Neural progenitor cell (in vitro differentiated cells): Measurements from ENCODE around the gene FAM53C. TPM values are rescaled to one million over a fixed set of nuclear protein-coding genes. Genes with fewer than 3 reads are reported as not detected.

ENCODE experiments used
- DNase-seq: peaks from one replicate; pipeline ENCODE4 v3.0.0-alpha.2; 2016; ENCODE audit warnings: low spot score
- H2AFZ ChIP-seq: fragments of 200-600 bp; sonication (generic); replicated peaks from 2 replicates; pipeline ENCODE4 v1.6.1; 2016; ENCODE audit warnings: antibody characterized with exemption
- H3F3A ChIP-seq: fragments of 200-600 bp; sonication (generic); 2 replicates; pipeline ENCODE4 v1.6.1; 2016; ENCODE audit warnings: antibody characterized with exemption, low read depth
- H3K27ac ChIP-seq: fragments of 200-600 bp; sonication (generic); 2 replicates; pipeline ENCODE4 v1.5.1; 2016; ENCODE audit warnings: mild to moderate bottlenecking
- H3K27me3 ChIP-seq: fragments of 200-600 bp; sonication (generic); 2 replicates; pipeline ENCODE4 v1.6.1; 2016; ENCODE audit warnings: mild to moderate bottlenecking, moderate library complexity
- H3K36me3 ChIP-seq: fragments of 200-600 bp; sonication (generic); 2 replicates; pipeline ENCODE4 v1.5.1; 2016
- H3K4me1 ChIP-seq: fragments of 200-600 bp; sonication (generic); 2 replicates; pipeline ENCODE4 v1.6.1; 2016; ENCODE audit warnings: mixed run types
- H3K4me2 ChIP-seq: fragments of 200-600 bp; sonication (generic); 2 replicates; pipeline ENCODE4 v1.6.1; 2016
- H3K4me3 ChIP-seq: fragments of 200-600 bp; sonication (generic); 2 replicates; pipeline ENCODE4 v1.5.1; 2016
- H3K79me2 ChIP-seq: fragments of 200-600 bp; sonication (generic); 2 replicates; pipeline ENCODE4 v1.6.1; 2016; ENCODE audit warnings: low read depth
- H3K9ac ChIP-seq: fragments of 200-600 bp; sonication (generic); 2 replicates; pipeline ENCODE4 v1.6.1; 2016
- H3K9me3 ChIP-seq: fragments of 200-600 bp; sonication (generic); 2 replicates; pipeline ENCODE4 v1.5.1; 2016; ENCODE audit warnings: low read depth
- H4K20me1 ChIP-seq: fragments of 200-600 bp; sonication (generic); 2 replicates; pipeline ENCODE4 v1.6.1; 2016; ENCODE audit warnings: low read depth
- H3K27ac Mint-ChIP-seq: 3 replicates; pipeline ENCODE4 v1.8.0; 2021; ENCODE audit warnings: mixed read lengths
- H3K27me3 Mint-ChIP-seq: 2 replicates; pipeline ENCODE4 v1.8.0; 2022; ENCODE audit warnings: low read depth, mild to moderate bottlenecking, inconsistent platforms, moderate library complexity, mixed read lengths; ENCODE audit not compliant: insufficient read depth
- H3K36me3 Mint-ChIP-seq: 3 replicates; pipeline ENCODE4 v1.8.0; 2021; ENCODE audit warnings: mixed read lengths
- H3K4me1 Mint-ChIP-seq: 3 replicates; pipeline ENCODE4 v1.8.0; 2021; ENCODE audit warnings: mixed read lengths
- H3K4me3 Mint-ChIP-seq: 3 replicates; pipeline ENCODE4 v1.8.0; 2021; ENCODE audit warnings: mild to moderate bottlenecking, moderate library complexity, mixed read lengths
- H3K9me3 Mint-ChIP-seq: 3 replicates; pipeline ENCODE4 v1.8.0; 2020; ENCODE audit warnings: mixed read lengths
- CTCF ChIP-seq: fragments of 200-600 bp; sonication (generic); IDR thresholded peaks from 2 replicates; pipeline ENCODE4 v1.5.1; 2017; ENCODE audit warnings: antibody characterized with exemption, mild to moderate bottlenecking
- EZH2 ChIP-seq: fragments of 200-600 bp; sonication (generic); IDR thresholded peaks from 2 replicates; pipeline ENCODE4 v1.6.1; 2017; ENCODE audit warnings: antibody characterized with exemption, mild to moderate bottlenecking, moderate library complexity
- EZH2phosphoT487 ChIP-seq: fragments of 200-600 bp; sonication (generic); IDR thresholded peaks from 2 replicates; pipeline ENCODE4 v1.6.1; 2017; ENCODE audit warnings: antibody characterized with exemption
- total RNA-seq: library from RNA; depleted of rRNA; stranded (reverse); fragments of >200 nt; gene quantifications from 2 replicates; pipeline ENCODE4 v1.2.3, GENCODE V29; 2015; ENCODE audit warnings: low replicate concordance

The FAM53C gene
- total RNA-seq, 1 donor from 2014 or later: 68.0 TPM

- H3K27me3 Mint-ChIP-seq: no peaks in the 10 kb centered on the region
- Histone ChIP-seq H3K27me3 (no peaks in the 10 kb centered on the region), H3K27ac (peak overlapping the region; percentile 74)
Observed at GRCh38 chr5:138391859-138392386, 53.9 kb downstream of the FAM53C start.

More at GRCh38 chr5:138391859-138392386, 53.9 kb downstream of the FAM53C start:
- Histone ChIP-seq H3K4me2 (no peak overlapping the region), H3K4me3 (no peak overlapping the region), H3K9ac (no peak overlapping the region), H3K79me2 (no peaks in the 10 kb centered on the region), H2AFZ (no peak overlapping the region), H3K9me3 (no peaks in the 10 kb centered on the region), H3F3A (no peaks in the 10 kb centered on the region), H3K36me3 (peaks cover 12% of the 10 kb centered on the region), H3K4me1 (no peaks in the 10 kb centered on the region), H4K20me1 (no peaks in the 10 kb centered on the region)
- Mint-ChIP-seq H3K27ac (no peak overlapping the region), H3K9me3 (no peaks in the 10 kb centered on the region), H3K4me3 (no peak overlapping the region), H3K36me3 (peaks cover 35% of the 10 kb centered on the region), H3K4me1 (no peaks in the 10 kb centered on the region)
- peak; percentile 37 for DNase-seq
- no peak for TF ChIP-seq CTCF
- TF ChIP-seq EZH2phosphoT487: no peak
- TF ChIP-seq EZH2: no peak

Other genes with a start within 250 kb of the FAM53C start
- gene NME5, start 198.8 kb upstream of the FAM53C start, total RNA-seq: 6.7 and 8.0 TPM in 2 replicates
- gene BRD8, start 159.6 kb upstream of the FAM53C start, total RNA-seq: 113 and 150 TPM in 2 replicates
- gene KIF20A, start 159.2 kb upstream of the FAM53C start, total RNA-seq: 128 and 158 TPM in 2 replicates
- 62.8 and 83.3 TPM in 2 replicates for gene CDC23, start 124.9 kb upstream of the FAM53C start, total RNA-seq
- gene GFRA3, start 63.6 kb upstream of the FAM53C start, total RNA-seq: not detected in 2 replicates
- 45.8 and 48.6 TPM in 2 replicates for gene CDC25C, start 6.5 kb upstream of the FAM53C start, total RNA-seq
- 130 and 136 TPM in 2 replicates for gene KDM3B, start 14.4 kb downstream of the FAM53C start, total RNA-seq
- gene REEP2, start 100.8 kb downstream of the FAM53C start, total RNA-seq: 17.4 and 56.3 TPM in 2 replicates
- 25.1 and 31.3 TPM in 2 replicates for gene EGR1, start 127.2 kb downstream of the FAM53C start, total RNA-seq
- gene ETF1, start 205.0 kb downstream of the FAM53C start, total RNA-seq: 85.5 and 116 TPM in 2 replicates
- gene HSPA9, start 237.1 kb downstream of the FAM53C start, total RNA-seq: 259 and 276 TPM in 2 replicates